Testis (tissue), 3 donors: Measurements from ENCODE around the gene TEX11. TPM values are rescaled to one million over a fixed set of nuclear protein-coding genes. Genes with fewer than 3 reads are reported as not detected.
"Not testable (repeated sequence)": the region's sequence is repeated elsewhere in the genome, so short reads cannot be mapped to it uniquely, and the experiment has no call there.

Source experiments
- DNase-seq: peaks from one replicate; pipeline ENCODE4 v3.0.0-alpha.2; 2019
- H3K27ac ChIP-seq, 2 donors: fragments of 200-600 bp; sonication (generic); one replicate each; pipeline ENCODE4 v1.5.1; 2019
- H3K27me3 ChIP-seq: fragments of 200-600 bp; sonication (generic); one replicate; pipeline ENCODE4 v1.5.1; 2019
- H3K36me3 ChIP-seq: fragments of 200-600 bp; sonication (generic); one replicate; pipeline ENCODE4 v1.5.1; 2017; ENCODE audit warnings: low read depth; ENCODE audit errors: missing control alignments
- H3K4me1 ChIP-seq: fragments of 200-600 bp; sonication (generic); one replicate; pipeline ENCODE4 v1.5.1; 2019
- H3K4me3 ChIP-seq, 2 donors: fragments of 200-600 bp; sonication (generic); one replicate each; pipeline ENCODE4 v1.5.1; 2017 to 2019
- H3K9me3 ChIP-seq: fragments of 200-600 bp; sonication (generic); one replicate; pipeline ENCODE4 v1.5.1; 2017
- CTCF ChIP-seq, 3 experiments: fragments of 450-650 bp in 2 of 3; fragments of 200-600 bp in 1 of 3; sonication (generic) in 1 of 3; IDR thresholded peaks; one replicate each; pipeline ENCODE4 v1.5.1; 2016 to 2019; ENCODE audit warnings: antibody characterized with exemption in 3 of 3, mild to moderate bottlenecking in 2 of 3, moderate library complexity in 1 of 3
- POLR2A ChIP-seq: fragments of 450-650 bp; IDR thresholded peaks from one replicate; pipeline ENCODE4 v1.6.1; 2017; ENCODE audit warnings: antibody characterized with exemption, mild to moderate bottlenecking, moderate library complexity
- WGBS, 2 donors: methylation state at CpG; one replicate each; pipeline ENCODE4 v1.1.5; 2018; 5-methylcytosine and 5-hydroxymethylcytosine counted together
- intact Hi-C: fragments of 100-400 bp; cut with DNase I; formaldehyde crosslinking; loops from one replicate; pipeline ENCODE4 v1.15.1; 2023; ENCODE audit warnings: low total_unique reads
- polyA plus RNA-seq: library from polyadenylated mRNA; stranded (reverse); fragments of 350-450 nt; fragmentation: Illumina TruSeq; extraction: RNeasy Lipid Tissue Mini Kit (QIAGEN cat#74804); gene quantifications from one replicate; pipeline ENCODE4 v1.2.3, GENCODE V29; 2014; ENCODE audit warnings: low read depth, low replicate concordance; ENCODE audit not compliant: insufficient read depth
- total RNA-seq, 2 donors: library from RNA; depleted of rRNA; stranded (reverse); fragments of >200 nt; gene quantifications; one replicate each; pipeline ENCODE4 v1.2.3, GENCODE V29; 2016

The TEX11 gene
- total and polyA plus RNA-seq, 3 donors from 2014 or later: 7.1 to 17.0 (median 12.6) TPM

GRCh38 chrX:70825366-70825765, 83.1 kb downstream of the TEX11 start:
- no peak overlapping the region for H3K4me3 ChIP-seq
- no peaks in the 10 kb centered on the region for H3K27me3 ChIP-seq
- no peaks in the 10 kb centered on the region for H3K4me1 ChIP-seq
- TF ChIP-seq POLR2A (no peak), CTCF (IDR thresholded peaks at IDR 0.05) (no peak)
- intact Hi-C loops: no loop called here
- no peaks in the 10 kb centered on the region for H3K9me3 ChIP-seq
- H3K27ac ChIP-seq: no peak overlapping the region
- WGBS, 2 donors: 91 to 96% methylated on average over 4 of the region's 4 CpGs
- no peaks in the 10 kb centered on the region for H3K36me3 ChIP-seq
- DNase-seq: no peak

GRCh38 chrX:70808942-70809940, 99.3 kb downstream of the TEX11 start:
- H3K4me3 ChIP-seq: no peak overlapping the region
- DNase-seq: no peak
- WGBS, 2 donors: 82 to 86% methylated on average over 11 of the region's 11 CpGs
- intact Hi-C loops: no loop called here
- H3K27ac ChIP-seq: no peak overlapping the region
- no peaks in the 10 kb centered on the region for H3K36me3 ChIP-seq
- H3K27me3 ChIP-seq: no peaks in the 10 kb centered on the region
- no peaks in the 10 kb centered on the region for H3K4me1 ChIP-seq
- TF ChIP-seq CTCF (IDR thresholded peaks at IDR 0.05) (no peak), POLR2A (no peak)
- no peaks in the 10 kb centered on the region for H3K9me3 ChIP-seq

- no peaks in the 10 kb centered on the region for H3K4me1 ChIP-seq
- intact Hi-C loops: no loop called here
- no peak overlapping the region for H3K27ac ChIP-seq
- H3K9me3 ChIP-seq: no peaks in the 10 kb centered on the region
- H3K4me3 ChIP-seq: no peak overlapping the region
- no peak for DNase-seq
- 92% methylated on average over 7 to 8 of the region's 8 CpGs for WGBS, 2 donors
- H3K36me3 ChIP-seq: no peaks in the 10 kb centered on the region
- TF ChIP-seq CTCF (IDR thresholded peaks at IDR 0.05): no peak
- no peak for TF ChIP-seq POLR2A
- no peaks in the 10 kb centered on the region for H3K27me3 ChIP-seq
Measured at GRCh38 chrX:70806081-70806480, 102.4 kb downstream of the TEX11 start.

DNA sequence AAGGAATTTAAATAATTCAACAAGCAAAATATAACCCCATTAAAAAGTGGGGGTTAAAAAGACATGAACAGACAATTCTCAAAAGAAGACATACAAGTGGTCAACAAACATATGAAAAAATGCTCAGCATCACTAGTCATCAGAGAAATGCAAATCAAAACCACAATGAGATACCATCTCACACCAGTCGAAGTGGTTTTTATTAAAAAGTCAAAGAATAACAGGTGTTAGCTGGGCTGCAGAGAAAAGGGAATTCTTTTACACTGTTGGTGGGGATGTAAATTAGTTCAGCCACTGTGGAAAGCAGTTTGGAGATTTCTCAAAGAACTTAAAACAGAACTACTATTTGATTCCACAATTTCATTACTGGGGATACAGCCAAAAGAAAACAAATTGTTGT, 111.8 kb downstream of the TEX11 start:
- WGBS, 2 donors: 30 to 42% methylated on average over 1 of the region's 1 CpG
- H3K36me3 ChIP-seq, H3K9me3 ChIP-seq, H3K4me3 ChIP-seq, H3K27me3 ChIP-seq, H3K27ac ChIP-seq, intact Hi-C loops, DNase-seq, H3K4me1 ChIP-seq: not testable (repeated sequence)

GRCh38 chrX:70774223-70774622, 134.3 kb downstream of the TEX11 start:
- no peak overlapping the region for H3K27ac ChIP-seq
- H3K4me3 ChIP-seq: no peak overlapping the region
- WGBS, 2 donors: 28 to 42% methylated on average over 2 of the region's 2 CpGs
- H3K36me3 ChIP-seq: no peaks in the 10 kb centered on the region
- no peaks in the 10 kb centered on the region for H3K9me3 ChIP-seq
- no peak for TF ChIP-seq CTCF (IDR thresholded peaks at IDR 0.05)
- TF ChIP-seq POLR2A: no peak
- H3K27me3 ChIP-seq: no peaks in the 10 kb centered on the region
- no peak for DNase-seq
- no peaks in the 10 kb centered on the region for H3K4me1 ChIP-seq
- intact Hi-C loops: no loop called here
